ENCODE measurements around the gene ELOVL2.

The ELOVL2 gene

DNA sequence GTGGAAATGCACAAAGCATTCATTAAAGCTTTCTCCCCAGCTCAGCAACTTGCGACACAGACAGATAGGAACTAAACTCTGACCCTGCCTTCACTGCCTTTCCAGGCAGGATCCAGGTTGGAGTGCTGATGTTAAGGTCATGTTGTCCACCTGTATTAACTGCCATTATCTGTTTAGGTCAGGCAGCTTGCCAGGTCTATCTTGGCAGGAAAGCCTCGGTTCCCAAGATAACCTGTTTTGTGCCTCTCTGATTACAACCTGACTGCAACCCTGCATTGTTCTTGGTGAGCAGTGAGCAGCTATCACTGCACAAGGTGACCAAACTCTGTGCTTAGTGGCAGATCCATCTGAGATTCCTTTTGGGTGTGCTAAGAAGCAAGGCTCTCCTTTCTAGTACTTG, 23.2 kb upstream of the ELOVL2 start:
- Histone ChIP-seq H3K9me3 (ENCODE audit: control insufficient read depth, insufficient read depth, low read length) (no peaks in the 10 kb centered on the region), H3K36me3 (ENCODE audit: insufficient read depth, low read length) (no peaks in the 10 kb centered on the region), H3K4me1 (ENCODE audit: insufficient read depth, low read length) (no peaks in the 10 kb centered on the region), H3K9ac (ENCODE audit: low read depth, low read length) (no peak overlapping the region)

DNA sequence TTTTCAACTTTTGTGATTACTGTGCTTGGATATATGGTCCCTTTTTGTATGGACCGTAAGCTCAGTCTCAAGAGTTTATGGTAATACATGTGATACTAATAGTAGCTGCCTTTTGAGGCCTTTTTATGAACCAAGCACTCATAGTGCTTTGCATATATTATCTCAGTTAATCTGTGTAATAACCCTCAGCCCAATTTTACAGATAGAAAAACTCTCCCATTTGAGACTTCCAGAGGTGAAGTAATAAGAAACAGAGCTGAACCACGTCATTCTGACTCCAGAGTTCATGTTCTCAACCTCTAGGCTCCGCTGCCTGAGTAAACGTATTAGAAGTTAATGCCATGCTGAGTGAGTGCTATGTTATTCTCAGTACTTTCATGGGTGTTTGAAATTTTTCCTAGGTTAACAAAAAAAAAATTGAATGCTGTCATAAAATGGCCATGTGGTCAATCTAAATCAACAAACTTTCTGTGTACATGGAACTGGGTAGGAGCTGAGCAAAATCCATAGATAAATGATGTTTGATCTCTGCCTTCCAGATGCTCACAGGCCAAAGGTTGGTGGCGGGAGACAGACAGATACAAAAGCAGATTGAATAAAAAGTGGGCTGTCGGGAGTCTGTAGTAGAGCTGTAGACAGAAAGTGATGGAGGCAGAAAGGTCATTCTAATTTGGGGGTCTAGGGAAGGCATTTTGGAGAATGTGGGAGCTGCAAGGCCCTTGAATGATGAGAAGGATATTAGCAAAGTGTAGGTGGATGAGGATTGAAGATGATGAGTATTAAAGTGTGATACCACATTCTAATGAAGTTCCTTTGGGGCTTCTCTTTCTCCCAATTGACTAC, 22.6 kb upstream of the ELOVL2 start:
- Histone ChIP-seq H3K9ac (ENCODE audit: low read depth, low read length) (no peak overlapping the region), H3K36me3 (ENCODE audit: insufficient read depth, low read length) (no peaks in the 10 kb centered on the region), H3K4me1 (ENCODE audit: insufficient read depth, low read length) (no peaks in the 10 kb centered on the region), H3K9me3 (ENCODE audit: control insufficient read depth, insufficient read depth, low read length) (no peaks in the 10 kb centered on the region)

DNA sequence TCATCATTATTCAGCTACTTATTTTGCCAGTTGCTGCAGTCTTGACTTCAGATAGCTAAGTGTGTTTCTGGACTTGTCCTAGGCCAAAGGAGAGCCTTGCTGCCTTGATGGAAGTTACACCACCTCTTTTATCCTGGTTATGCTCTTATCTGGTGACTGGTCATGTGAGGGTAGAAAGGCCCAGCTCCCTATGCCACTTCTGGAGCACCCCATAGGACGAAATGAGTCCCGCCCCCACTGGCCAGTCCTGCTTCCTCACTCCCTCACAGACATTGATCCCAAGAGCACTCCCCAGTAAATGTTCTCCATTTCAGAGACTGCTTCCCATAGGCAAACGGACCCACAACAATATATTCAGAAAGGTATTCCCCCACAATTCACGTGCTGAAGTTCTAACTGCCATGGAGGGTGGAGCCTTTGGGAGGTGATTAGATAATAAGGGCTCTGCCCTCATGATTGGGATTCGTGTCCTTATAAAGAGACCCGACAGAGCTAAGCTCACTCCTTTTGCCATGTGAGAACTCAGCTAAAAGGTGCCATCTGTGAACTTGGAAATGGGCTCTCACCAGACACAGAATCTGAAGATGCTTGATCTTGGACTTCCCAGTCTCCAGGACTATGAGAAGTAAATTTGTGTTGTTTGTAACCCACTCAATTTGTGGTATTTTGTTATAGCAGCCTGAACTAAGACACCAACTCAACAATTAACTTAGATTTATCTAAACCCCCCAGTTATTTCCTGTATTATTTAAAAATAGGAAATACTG, 21.5 kb upstream of the ELOVL2 start:
- Histone ChIP-seq H3K9ac (ENCODE audit: low read depth, low read length) (no peak overlapping the region), H3K4me1 (ENCODE audit: insufficient read depth, low read length) (no peaks in the 10 kb centered on the region), H3K36me3 (ENCODE audit: insufficient read depth, low read length) (no peaks in the 10 kb centered on the region), H3K9me3 (ENCODE audit: control insufficient read depth, insufficient read depth, low read length) (no peaks in the 10 kb centered on the region)

DNA sequence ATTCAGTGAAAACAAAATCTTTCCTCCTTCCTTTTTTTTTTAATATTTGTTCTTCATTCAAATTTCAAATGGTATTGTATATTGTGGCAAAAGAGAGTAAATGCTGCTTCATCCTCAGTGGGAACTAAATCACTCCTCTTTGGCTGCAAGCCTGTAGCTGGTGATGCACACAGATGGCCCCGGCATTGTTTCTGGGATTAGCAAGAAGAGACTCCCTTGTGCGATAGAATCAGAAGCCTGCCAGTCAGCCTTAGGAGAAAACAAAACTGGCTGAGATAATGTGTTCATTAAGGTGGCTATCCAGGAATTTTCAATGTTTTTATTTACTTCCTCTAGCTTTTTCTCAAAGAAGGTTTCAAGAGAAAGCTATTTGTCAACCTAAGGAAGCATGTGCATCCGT, 20.7 kb upstream of the ELOVL2 start:
- Histone ChIP-seq H3K9ac (ENCODE audit: low read depth, low read length) (no peak overlapping the region), H3K36me3 (ENCODE audit: insufficient read depth, low read length) (no peaks in the 10 kb centered on the region), H3K4me1 (ENCODE audit: insufficient read depth, low read length) (no peaks in the 10 kb centered on the region), H3K9me3 (ENCODE audit: control insufficient read depth, insufficient read depth, low read length) (no peaks in the 10 kb centered on the region)

DNA sequence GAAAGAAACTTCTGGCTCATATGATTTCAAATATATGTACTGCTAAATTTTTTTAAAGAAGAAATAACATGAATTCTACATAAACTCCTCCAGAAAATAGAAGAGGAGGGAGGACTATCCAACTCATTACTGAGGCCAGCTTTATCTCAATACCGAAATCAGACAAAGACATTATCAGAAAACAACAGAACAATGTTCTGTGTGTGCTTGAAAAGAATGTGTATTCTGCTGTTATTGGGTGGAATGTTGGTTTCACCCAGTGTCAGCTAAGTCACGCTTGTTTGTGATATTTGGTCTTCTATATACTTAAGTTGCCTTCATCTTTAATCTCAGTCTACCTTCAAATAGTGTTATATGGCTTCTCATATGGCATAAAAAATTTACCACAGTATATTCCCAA, 18.6 kb upstream of the ELOVL2 start:
- Histone ChIP-seq H3K9ac (ENCODE audit: low read depth, low read length) (no peak overlapping the region), H3K9me3 (ENCODE audit: control insufficient read depth, insufficient read depth, low read length) (no peaks in the 10 kb centered on the region), H3K36me3 (ENCODE audit: insufficient read depth, low read length) (no peaks in the 10 kb centered on the region), H3K4me1 (ENCODE audit: insufficient read depth, low read length) (no peaks in the 10 kb centered on the region)

DNA sequence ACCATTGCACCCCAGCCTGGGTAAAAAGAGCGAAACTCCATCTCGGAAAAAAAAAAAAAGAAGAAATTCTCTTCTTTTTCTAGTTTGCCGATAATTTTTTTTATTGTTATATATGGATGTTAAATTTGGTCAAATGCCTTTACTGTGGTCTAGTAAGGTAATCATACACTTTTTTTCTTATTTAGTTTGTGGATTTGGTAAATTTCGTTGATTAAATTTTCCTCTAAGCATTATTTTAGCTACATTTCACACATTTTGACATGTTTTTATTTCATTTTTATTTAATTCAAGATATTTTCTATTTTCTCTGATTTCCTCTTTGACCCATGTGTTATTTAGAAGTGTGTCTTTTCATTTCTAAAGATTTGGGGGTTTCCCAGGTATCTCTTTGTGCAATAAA, 18.0 kb upstream of the ELOVL2 start:
- Histone ChIP-seq H3K9ac (ENCODE audit: low read depth, low read length) (no peak overlapping the region), H3K4me1 (ENCODE audit: insufficient read depth, low read length) (no peaks in the 10 kb centered on the region), H3K36me3 (ENCODE audit: insufficient read depth, low read length) (no peaks in the 10 kb centered on the region)

DNA sequence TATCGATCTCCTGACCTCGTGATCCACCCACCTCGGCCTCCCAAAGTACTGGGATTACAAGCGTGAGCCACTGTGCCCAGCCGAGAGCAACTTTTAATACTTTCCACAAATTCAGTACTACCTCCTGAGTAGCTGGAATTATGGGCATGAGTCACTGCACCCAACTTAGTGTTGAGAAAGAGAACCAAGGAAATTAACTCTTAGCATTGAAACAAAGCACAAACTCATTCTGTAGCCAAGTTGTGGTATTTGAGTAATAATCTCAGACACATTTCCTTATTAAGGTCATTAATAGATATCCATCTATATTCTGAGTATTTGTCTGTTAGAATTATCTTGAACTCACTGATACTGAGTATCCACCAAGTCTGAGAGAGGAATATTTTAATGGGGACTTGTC, 14.3 kb upstream of the ELOVL2 start:
- Histone ChIP-seq H3K36me3 (ENCODE audit: insufficient read depth, low read length) (no peaks in the 10 kb centered on the region), H3K4me1 (ENCODE audit: insufficient read depth, low read length) (no peaks in the 10 kb centered on the region), H3K9me3 (ENCODE audit: control insufficient read depth, insufficient read depth, low read length) (no peaks in the 10 kb centered on the region), H3K9ac (ENCODE audit: low read depth, low read length) (no peak overlapping the region)

More for the DNA sequence above, 18.0 kb upstream of the ELOVL2 start:
- no peaks in the 10 kb centered on the region for H3K9me3 ChIP-seq (ENCODE audit: control insufficient read depth, insufficient read depth, low read length)

DNA sequence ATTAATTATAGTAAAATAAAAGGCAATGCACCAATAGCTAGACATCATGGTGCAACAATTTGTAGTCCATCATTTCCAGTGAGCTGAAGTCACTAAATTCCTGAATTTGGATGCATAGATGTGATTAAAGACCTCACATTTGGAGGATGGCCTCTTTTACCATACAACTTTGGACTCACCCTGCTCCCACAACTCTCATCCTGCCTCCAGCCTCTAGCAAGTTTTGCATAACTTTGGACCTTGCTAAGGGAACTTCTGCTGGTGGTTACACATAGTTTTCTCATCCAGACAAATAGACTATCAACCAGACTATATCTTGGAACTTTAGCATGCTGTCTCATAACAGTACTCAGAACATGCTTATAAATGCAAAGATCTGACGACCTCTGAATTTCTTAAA, 12.8 kb upstream of the ELOVL2 start:
- Histone ChIP-seq H3K4me1 (ENCODE audit: insufficient read depth, low read length) (no peaks in the 10 kb centered on the region), H3K9me3 (ENCODE audit: control insufficient read depth, insufficient read depth, low read length) (no peaks in the 10 kb centered on the region), H3K36me3 (ENCODE audit: insufficient read depth, low read length) (no peaks in the 10 kb centered on the region), H3K9ac (ENCODE audit: low read depth, low read length) (no peak overlapping the region)

DNA sequence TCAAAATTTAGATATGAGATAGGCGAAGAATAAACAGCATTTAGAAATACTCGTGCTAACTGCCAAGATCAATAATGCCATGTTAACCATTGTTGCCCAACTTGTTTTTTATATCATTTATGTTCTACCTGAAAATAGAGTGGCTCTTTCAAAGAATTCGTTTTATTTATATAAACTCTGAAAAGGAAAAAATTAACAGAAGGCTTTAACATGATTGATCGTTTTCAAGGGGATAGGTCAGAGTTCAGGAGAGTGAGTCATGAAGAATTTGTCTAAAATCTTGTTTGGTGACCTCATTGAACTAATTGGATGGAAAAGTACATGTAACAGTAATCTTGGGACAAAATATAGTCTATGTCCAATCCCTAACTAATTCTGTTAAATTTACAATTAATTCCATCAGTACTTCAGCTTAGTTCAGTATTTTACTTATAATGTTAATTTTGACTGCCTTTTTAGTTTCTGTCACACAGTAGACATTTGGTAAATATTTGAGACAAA, 11.1 kb upstream of the ELOVL2 start:
- H3K4me1 ChIP-seq (ENCODE audit: insufficient read depth, low read length) = no peaks in the 10 kb centered on the region
- H3K9me3 ChIP-seq (ENCODE audit: control insufficient read depth, insufficient read depth, low read length) = no peaks in the 10 kb centered on the region
- no peak overlapping the region for H3K9ac ChIP-seq (ENCODE audit: low read depth, low read length)
- no peaks in the 10 kb centered on the region for H3K36me3 ChIP-seq (ENCODE audit: insufficient read depth, low read length)

DNA sequence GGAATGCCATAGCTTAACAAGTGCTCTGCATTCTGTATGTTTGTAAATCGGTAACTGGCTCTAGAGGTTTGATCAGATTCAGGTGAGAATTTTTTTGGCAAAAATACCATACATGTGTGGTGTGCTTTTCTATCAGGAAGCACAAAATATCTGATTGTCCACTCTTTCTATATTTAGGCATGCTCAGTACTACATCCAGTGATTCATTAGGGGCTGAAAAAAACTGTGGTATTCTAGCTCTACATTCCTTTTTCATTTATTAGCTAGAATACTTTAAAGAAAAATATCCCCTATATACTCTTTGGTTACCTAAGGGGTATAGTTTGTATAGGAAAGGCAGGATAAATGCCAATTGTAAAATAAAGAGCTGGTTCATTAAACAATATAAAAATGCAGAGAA, 10.6 kb upstream of the ELOVL2 start:
- Histone ChIP-seq H3K36me3 (ENCODE audit: insufficient read depth, low read length) (no peaks in the 10 kb centered on the region), H3K9ac (ENCODE audit: low read depth, low read length) (no peak overlapping the region), H3K4me1 (ENCODE audit: insufficient read depth, low read length) (no peaks in the 10 kb centered on the region), H3K9me3 (ENCODE audit: control insufficient read depth, insufficient read depth, low read length) (no peaks in the 10 kb centered on the region)

DNA sequence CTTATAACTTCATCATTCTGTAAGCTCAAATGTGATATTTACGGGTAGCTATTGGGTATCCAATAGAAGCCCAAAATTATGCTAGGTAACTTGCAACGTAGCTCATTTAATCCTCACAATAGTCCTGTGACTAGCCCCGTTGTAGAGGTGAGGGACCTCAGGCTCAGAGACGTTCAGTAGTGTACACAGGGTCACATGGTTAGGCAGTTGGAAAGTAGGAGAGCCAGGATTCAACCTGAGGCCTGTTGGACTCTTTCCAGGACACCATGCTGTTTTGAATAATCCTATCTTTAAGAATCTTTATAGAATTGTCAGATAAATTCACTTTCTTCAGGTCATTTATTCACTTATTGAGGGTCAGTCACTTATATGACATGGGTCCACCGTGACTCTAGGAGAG, 9.2 kb upstream of the ELOVL2 start:
- Histone ChIP-seq H3K9me3 (ENCODE audit: control insufficient read depth, insufficient read depth, low read length) (no peaks in the 10 kb centered on the region), H3K4me1 (ENCODE audit: insufficient read depth, low read length) (no peaks in the 10 kb centered on the region), H3K9ac (ENCODE audit: low read depth, low read length) (no peak overlapping the region), H3K36me3 (ENCODE audit: insufficient read depth, low read length) (no peaks in the 10 kb centered on the region)

DNA sequence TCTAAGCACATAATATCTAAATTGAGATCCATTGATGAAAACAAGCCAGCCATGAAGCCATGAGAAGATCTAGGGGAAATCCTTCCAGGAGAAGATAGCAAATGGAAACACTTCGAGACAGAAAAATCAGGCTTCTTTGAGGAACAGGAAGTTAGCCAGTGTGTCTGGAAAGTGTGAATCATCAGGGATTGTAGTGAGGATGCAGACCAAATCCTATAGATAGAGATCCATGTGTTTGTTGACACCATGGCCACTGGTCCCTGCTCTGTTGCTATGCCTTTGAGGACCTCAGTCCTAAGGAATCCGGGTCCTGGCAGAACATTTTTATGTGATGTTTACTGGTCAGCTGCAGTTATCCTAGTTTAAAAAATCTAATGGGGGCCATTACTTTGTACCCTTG, 6.6 kb upstream of the ELOVL2 start:
- no peaks in the 10 kb centered on the region for H3K36me3 ChIP-seq (ENCODE audit: insufficient read depth, low read length)
- no peaks in the 10 kb centered on the region for H3K9me3 ChIP-seq (ENCODE audit: control insufficient read depth, insufficient read depth, low read length)

DNA sequence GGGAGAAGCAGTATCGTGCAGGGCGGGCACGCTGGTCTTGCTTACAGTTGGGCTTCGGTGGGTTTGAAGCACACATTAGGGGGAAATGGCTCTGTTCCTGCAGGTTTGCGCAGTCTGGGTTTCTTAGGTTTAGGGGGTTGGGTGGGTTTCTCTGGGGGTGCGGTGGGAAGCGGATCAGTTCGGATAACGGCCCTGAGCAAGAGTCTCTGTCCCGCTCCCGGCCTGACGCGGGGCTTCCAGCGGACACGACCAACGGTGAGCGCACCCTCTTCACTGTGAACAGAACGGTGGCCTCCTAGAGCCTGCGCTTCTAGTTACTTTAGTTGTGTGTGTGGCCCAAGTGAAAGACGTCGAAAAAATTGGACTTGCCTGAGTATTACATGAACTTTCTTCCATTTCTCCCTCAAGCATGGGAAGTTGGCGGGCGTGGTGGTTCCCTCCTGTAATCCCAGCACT, 635 bp upstream of the ELOVL2 start:
- H3K9ac ChIP-seq (ENCODE audit: low read depth, low read length) = peak overlapping the region; percentile 81; the same call in 1 of the 2 replicates
- H3K4me1 ChIP-seq (ENCODE audit: insufficient read depth, low read length) = no peaks in the 10 kb centered on the region
- H3K9me3 ChIP-seq (ENCODE audit: control insufficient read depth, insufficient read depth, low read length) = peaks cover 5% of the 10 kb centered on the region; the same call in 1 of the 2 replicates
- H3K36me3 ChIP-seq (ENCODE audit: insufficient read depth, low read length) = no peaks in the 10 kb centered on the region

More for the DNA sequence above, 6.6 kb upstream of the ELOVL2 start:
- Histone ChIP-seq H3K9ac (ENCODE audit: low read depth, low read length) (no peak overlapping the region), H3K4me1 (ENCODE audit: insufficient read depth, low read length) (no peaks in the 10 kb centered on the region)

DNA sequence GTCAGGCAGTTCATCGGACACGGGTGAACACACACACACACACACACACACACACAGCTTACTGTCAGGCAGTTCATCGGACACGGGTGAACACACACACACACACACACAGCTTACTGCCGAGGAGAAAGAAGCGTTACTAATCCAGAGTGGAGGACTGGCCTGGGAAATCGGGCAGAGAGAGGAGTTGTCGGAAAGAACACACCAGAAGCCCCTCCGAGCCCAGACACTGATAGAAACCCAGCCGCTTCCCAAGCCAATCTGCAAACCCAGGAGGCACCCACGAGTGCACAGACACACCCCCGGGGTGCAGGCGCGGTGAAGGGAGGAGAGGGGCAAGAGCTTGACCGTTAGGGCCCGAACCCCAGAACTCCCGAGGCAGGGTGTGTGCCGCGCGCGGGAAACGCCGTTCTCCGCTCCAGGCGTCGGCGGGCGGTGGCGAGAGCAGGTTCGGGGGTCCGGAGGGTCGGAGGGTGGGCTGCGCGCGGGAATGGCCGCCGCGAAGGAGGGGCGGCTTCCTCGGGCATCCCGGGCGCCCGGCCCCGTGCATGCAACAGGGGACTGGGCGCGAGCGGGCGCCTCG, 636 bp downstream of the ELOVL2 start:
- peak overlapping the region; percentile 81 for H3K9ac ChIP-seq (ENCODE audit: low read depth, low read length)

More for the DNA sequence above, 636 bp downstream of the ELOVL2 start:
- no peaks in the 10 kb centered on the region for H3K36me3 ChIP-seq (ENCODE audit: insufficient read depth, low read length)
- peaks cover 5% of the 10 kb centered on the region; the same call in 1 of the 2 replicates for H3K9me3 ChIP-seq (ENCODE audit: control insufficient read depth, insufficient read depth, low read length)
- peaks cover 7% of the 10 kb centered on the region for H3K4me1 ChIP-seq (ENCODE audit: insufficient read depth, low read length)
